Measurements from ENCODE around the gene HLA-F.
A peak's percentile ranks its signal among the peaks of the same experiment; 100 is the strongest.

The HLA-F gene

GRCh38 chr6:29681811-29682210, 41.4 kb upstream of the HLA-F start:
- no peaks in the 10 kb centered on the region for H4K20me1 ChIP-seq (ENCODE audit: insufficient read depth)
- no peak overlapping the region for H3K9ac ChIP-seq
- no peak overlapping the region for H3K27ac ChIP-seq
- H3K4me3 ChIP-seq (IDR thresholded peaks at IDR 0.05; ENCODE audit: insufficient read depth, low read depth, low read length): no peak overlapping the region
- H3K27me3 ChIP-seq (ENCODE audit: insufficient read depth, low read depth): no peaks in the 10 kb centered on the region
- H3K36me3 ChIP-seq (ENCODE audit: insufficient read depth): no peaks in the 10 kb centered on the region
- no peaks in the 10 kb centered on the region for H3K79me2 ChIP-seq (ENCODE audit: insufficient read depth, low read depth)
- H3K4me2 ChIP-seq: no peak overlapping the region
- H3K4me1 ChIP-seq (ENCODE audit: low read depth, poor library complexity, severe bottlenecking): peaks cover 10% of the 10 kb centered on the region
- no peak overlapping the region for H2AFZ ChIP-seq (ENCODE audit: low read depth)
- TF ChIP-seq CTCF (conservative IDR thresholded peaks at IDR 0.05; ENCODE audit: low read depth, low read length): no peak

- Histone ChIP-seq H4K20me1 (ENCODE audit: insufficient read depth) (no peaks in the 10 kb centered on the region), H3K79me2 (ENCODE audit: insufficient read depth, low read depth) (no peaks in the 10 kb centered on the region), H3K27me3 (ENCODE audit: insufficient read depth, low read depth) (no peaks in the 10 kb centered on the region), H3K36me3 (ENCODE audit: insufficient read depth) (no peaks in the 10 kb centered on the region), H3K27ac (no peak overlapping the region), H3K9ac (no peak overlapping the region), H3K4me1 (ENCODE audit: low read depth, poor library complexity, severe bottlenecking) (no peaks in the 10 kb centered on the region), H3K4me2 (no peak overlapping the region), H2AFZ (ENCODE audit: low read depth) (no peak overlapping the region), H3K4me3 (IDR thresholded peaks at IDR 0.05; ENCODE audit: insufficient read depth, low read depth, low read length) (no peak overlapping the region)
- TF ChIP-seq CTCF (conservative IDR thresholded peaks at IDR 0.05; ENCODE audit: low read depth, low read length): no peak
These were observed 37.4 kb upstream of the HLA-F start for GRCh38 chr6:29685718-29686326.

- Histone ChIP-seq H3K27me3 (ENCODE audit: insufficient read depth, low read depth) (no peaks in the 10 kb centered on the region), H3K36me3 (ENCODE audit: insufficient read depth) (no peaks in the 10 kb centered on the region), H3K79me2 (ENCODE audit: insufficient read depth, low read depth) (no peaks in the 10 kb centered on the region), H3K4me3 (IDR thresholded peaks at IDR 0.05; ENCODE audit: insufficient read depth, low read depth, low read length) (no peak overlapping the region), H2AFZ (ENCODE audit: low read depth) (no peak overlapping the region), H3K9ac (no peak overlapping the region), H3K4me1 (ENCODE audit: low read depth, poor library complexity, severe bottlenecking) (no peaks in the 10 kb centered on the region), H4K20me1 (ENCODE audit: insufficient read depth) (no peaks in the 10 kb centered on the region), H3K27ac (no peak overlapping the region), H3K4me2 (no peak overlapping the region)
- TF ChIP-seq CTCF (conservative IDR thresholded peaks at IDR 0.05; ENCODE audit: low read depth, low read length): no peak
These were observed 28.6 kb upstream of the HLA-F start for GRCh38 chr6:29694637-29695036.

- no peaks in the 10 kb centered on the region for H3K4me1 ChIP-seq (ENCODE audit: low read depth, poor library complexity, severe bottlenecking)
- H3K4me2 ChIP-seq: no peak overlapping the region
- no peak overlapping the region for H3K27ac ChIP-seq
- no peaks in the 10 kb centered on the region for H3K79me2 ChIP-seq (ENCODE audit: insufficient read depth, low read depth)
- no peaks in the 10 kb centered on the region for H3K27me3 ChIP-seq (ENCODE audit: insufficient read depth, low read depth)
- H2AFZ ChIP-seq (ENCODE audit: low read depth): no peak overlapping the region
- no peak overlapping the region for H3K9ac ChIP-seq
- H3K36me3 ChIP-seq (ENCODE audit: insufficient read depth): no peaks in the 10 kb centered on the region
- no peaks in the 10 kb centered on the region for H4K20me1 ChIP-seq (ENCODE audit: insufficient read depth)
- no peak overlapping the region for H3K4me3 ChIP-seq (IDR thresholded peaks at IDR 0.05; ENCODE audit: insufficient read depth, low read depth, low read length)
- TF ChIP-seq CTCF (conservative IDR thresholded peaks at IDR 0.05; ENCODE audit: low read depth, low read length): peak; percentile 50
These were observed 26.8 kb upstream of the HLA-F start for GRCh38 chr6:29696147-29697125.

All from KMS-11 (cell line).